Astrocyte of the cerebellum (primary cell): ENCODE data around the gene LETMD1.

Experiments used
- DNase-seq: peaks from one replicate; pipeline ENCODE4 v3.0.0-alpha.2; 2011; ENCODE audit warnings: low read depth
- H3K4me3 ChIP-seq: 2 replicates; pipeline ENCODE4 v1.5.1; 2011; ENCODE audit warnings: mild to moderate bottlenecking, low read depth, low read length, moderate library complexity
- in situ Hi-C: cut with HindIII; loops from 2 replicates; pipeline ENCODE4 v1.10.0; 2017; ENCODE audit warnings: low sequenced_read_pairs
- TF ChIP-seq, protein P1 (sequence below): IDR thresholded peaks from 2 replicates; pipeline ENCODE4 v1.5.1; 2012; ENCODE audit warnings: low read length, low read depth, moderate library complexity, mild to moderate bottlenecking; ENCODE audit errors: missing control alignments

LETMD1 gene

DNA sequence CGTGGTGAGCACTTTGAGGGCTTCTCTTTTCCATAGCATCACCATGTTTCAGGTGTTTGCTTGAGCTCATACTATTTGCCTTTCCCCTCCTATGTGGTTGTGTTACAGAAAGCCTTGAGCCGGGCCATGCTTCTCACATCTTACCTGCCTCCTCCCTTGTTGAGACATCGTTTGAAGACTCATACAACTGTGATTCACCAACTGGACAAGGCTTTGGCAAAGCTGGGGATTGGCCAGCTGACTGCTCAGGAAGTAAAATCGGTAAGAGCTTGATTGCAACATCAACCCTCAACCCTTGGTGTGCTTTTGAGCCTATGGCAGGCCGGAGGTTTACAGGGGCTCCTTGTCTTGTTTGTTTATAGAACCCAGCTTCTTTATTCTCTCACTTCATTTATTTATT, 8.1 kb downstream of the LETMD1 start:
- in situ Hi-C loops: no loop called here
- no peak overlapping the region for H3K4me3 ChIP-seq
- TF ChIP-seq, protein P1, sequence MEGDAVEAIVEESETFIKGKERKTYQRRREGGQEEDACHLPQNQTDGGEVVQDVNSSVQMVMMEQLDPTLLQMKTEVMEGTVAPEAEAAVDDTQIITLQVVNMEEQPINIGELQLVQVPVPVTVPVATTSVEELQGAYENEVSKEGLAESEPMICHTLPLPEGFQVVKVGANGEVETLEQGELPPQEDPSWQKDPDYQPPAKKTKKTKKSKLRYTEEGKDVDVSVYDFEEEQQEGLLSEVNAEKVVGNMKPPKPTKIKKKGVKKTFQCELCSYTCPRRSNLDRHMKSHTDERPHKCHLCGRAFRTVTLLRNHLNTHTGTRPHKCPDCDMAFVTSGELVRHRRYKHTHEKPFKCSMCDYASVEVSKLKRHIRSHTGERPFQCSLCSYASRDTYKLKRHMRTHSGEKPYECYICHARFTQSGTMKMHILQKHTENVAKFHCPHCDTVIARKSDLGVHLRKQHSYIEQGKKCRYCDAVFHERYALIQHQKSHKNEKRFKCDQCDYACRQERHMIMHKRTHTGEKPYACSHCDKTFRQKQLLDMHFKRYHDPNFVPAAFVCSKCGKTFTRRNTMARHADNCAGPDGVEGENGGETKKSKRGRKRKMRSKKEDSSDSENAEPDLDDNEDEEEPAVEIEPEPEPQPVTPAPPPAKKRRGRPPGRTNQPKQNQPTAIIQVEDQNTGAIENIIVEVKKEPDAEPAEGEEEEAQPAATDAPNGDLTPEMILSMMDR: no peak
- no peak for DNase-seq

DNA sequence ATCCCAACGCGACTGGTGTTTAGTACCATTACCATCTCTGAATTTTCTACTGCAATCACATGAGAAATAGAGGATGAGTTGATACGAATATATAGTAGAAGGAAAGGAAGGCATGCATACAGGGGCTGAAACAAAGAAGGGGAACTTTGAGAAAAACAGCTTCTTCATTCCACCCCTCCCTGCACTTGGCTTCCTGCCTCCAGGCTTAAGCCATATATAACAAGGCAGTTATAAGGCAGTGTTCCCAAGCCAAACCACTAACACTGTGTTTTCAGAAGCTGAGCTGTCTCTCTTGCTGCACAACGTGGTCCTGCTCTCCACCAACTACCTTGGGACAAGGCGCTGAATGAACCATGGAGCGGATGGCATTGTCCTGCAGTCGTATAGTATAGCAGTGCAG, 11.0 kb downstream of the LETMD1 start:
- no peak overlapping the region for H3K4me3 ChIP-seq
- TF ChIP-seq, protein P1: no peak
- in situ Hi-C loops: no loop called here
- DNase-seq: no peak

GRCh38 chr12:51062631-51063397, 14.7 kb downstream of the LETMD1 start:
- DNase-seq: no peak
- TF ChIP-seq, protein P1: no peak
- in situ Hi-C loops: no loop called here
- H3K4me3 ChIP-seq: no peak overlapping the region

- TF ChIP-seq, protein P1: no peak
- DNase-seq: no peak
- no peak overlapping the region for H3K4me3 ChIP-seq
- in situ Hi-C loops: no loop called here
Observed at GRCh38 chr12:51065530-51065929, 17.4 kb downstream of the LETMD1 start.

- no peak for DNase-seq
- TF ChIP-seq, protein P1: no peak
- no peak overlapping the region for H3K4me3 ChIP-seq
- in situ Hi-C loops: no loop called here
Observed at GRCh38 chr12:51067229-51067628, 19.1 kb downstream of the LETMD1 start.

- in situ Hi-C loops: no loop called here
- H3K4me3 ChIP-seq: no peak overlapping the region
- TF ChIP-seq, protein P1: no peak
- DNase-seq: no peak
Observed at GRCh38 chr12:51067771-51068170, 19.6 kb downstream of the LETMD1 start.
